Skin epidermis (tissue), 12 donors: ENCODE data around the gene PARP15.
A peak's percentile ranks its signal among the peaks of the same experiment; 100 is the strongest.
"Not testable (repeated sequence)": the region's sequence is repeated elsewhere in the genome, so short reads cannot be mapped to it uniquely, and the experiment has no call there.

ENCODE experiments used
- H3K27ac ChIP-seq, 21 experiments: fragments of 200-600 bp; sonication (generic) in 11 of 21; one replicate each; pipeline ENCODE4 v1.5.0; 2020; ENCODE audit warnings: mild to moderate bottlenecking in 3 of 21, inconsistent platforms in 2 of 21, moderate library complexity in 2 of 21
- H3K4me3 ChIP-seq, 7 experiments: fragments of 200-600 bp; sonication (generic) in 2 of 7; one replicate each; pipeline ENCODE4 v1.5.0; 2020; ENCODE audit warnings: inconsistent platforms in 2 of 7, mild to moderate bottlenecking in 2 of 7, moderate library complexity in 1 of 7

Gene PARP15

GRCh38 chr3:122568131-122568530 lies 9.3 kb upstream of the PARP15 start:
- not testable (repeated sequence) for H3K4me3 ChIP-seq, H3K27ac ChIP-seq

DNA sequence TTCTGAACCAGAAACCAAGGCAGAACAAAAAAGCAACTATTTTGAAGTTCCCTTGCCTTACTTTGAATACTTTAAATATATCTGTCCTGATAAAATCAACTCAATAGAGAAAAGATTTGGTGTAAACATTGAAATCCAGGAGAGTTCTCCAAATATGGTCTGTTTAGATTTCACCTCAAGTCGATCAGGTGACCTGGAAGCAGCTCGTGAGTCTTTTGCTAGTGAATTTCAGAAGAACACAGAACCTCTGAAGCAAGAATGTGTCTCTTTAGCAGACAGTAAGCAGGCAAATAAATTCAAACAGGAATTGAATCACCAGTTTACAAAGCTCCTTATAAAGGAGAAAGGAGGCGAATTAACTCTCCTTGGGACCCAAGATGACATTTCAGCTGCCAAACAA lies 8.7 kb upstream of the PARP15 start:
- Histone ChIP-seq H3K27ac (no peak overlapping the region), H3K4me3 (no peak overlapping the region)

DNA sequence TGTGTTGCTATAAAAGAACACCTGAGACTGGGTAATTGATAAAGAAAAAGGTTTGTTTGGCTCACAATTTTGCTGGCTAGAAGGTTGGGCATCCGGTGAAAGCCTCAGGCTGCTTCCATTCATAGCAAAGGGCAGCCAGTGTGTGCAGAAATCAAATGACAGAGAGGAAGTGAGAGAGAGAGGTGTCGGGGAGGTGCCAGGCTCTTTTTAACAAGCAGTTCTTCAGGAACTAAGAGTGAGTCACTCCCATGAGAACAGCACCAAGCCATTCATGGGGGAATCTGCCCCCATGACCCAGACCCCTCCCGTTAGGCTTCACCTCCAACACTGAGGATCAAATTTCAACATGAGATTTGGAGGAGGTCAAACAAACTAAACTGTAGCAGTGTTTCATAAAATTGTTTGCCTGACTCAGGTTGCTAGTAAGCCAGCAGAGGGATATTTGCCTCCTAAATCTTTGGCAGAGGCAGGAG lies 4.5 kb upstream of the PARP15 start:
- Histone ChIP-seq H3K27ac (peak overlapping the region in 4 of 21 experiments; percentile 12 to 56 (median 34)), H3K4me3 (no peak overlapping the region)

DNA sequence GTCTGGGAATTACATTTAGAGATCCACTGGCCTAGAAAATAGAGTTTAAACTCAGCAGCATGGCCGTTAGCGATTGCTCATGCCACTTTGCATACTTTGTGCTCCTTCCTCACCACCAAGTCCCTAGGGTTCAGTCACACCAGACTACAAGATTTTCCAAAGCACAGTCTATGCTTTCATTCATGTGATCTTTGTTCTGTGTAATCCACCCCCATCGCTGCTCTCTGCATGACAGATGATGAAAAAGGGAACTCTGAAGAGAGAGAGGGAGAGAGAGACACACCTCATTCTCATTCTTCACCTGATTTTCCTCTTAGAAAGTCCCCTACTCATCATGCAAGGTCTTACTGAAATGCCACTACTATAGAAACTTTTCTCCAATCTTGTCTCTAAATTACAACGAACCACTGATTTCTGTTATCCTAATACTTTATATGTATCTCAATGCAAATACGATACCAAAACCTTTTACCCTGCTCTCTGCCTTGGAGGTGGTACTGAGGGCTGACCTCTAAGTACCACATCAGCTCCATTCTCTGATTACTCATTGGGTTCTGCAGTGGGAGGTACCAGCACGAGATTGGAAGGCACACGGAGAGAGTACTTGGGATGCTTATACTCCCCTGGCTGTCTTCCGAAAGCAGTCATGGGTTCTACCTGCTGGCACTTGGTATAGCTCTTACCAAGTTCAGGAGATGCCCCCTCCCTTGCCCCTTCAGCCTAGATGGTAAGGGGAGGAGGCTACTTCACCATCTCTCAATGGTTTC lies 1.1 kb upstream of the PARP15 start:
- Histone ChIP-seq H3K4me3 (no peak overlapping the region), H3K27ac (peak overlapping the region in 1 of 21 experiments; percentile 89)

DNA sequence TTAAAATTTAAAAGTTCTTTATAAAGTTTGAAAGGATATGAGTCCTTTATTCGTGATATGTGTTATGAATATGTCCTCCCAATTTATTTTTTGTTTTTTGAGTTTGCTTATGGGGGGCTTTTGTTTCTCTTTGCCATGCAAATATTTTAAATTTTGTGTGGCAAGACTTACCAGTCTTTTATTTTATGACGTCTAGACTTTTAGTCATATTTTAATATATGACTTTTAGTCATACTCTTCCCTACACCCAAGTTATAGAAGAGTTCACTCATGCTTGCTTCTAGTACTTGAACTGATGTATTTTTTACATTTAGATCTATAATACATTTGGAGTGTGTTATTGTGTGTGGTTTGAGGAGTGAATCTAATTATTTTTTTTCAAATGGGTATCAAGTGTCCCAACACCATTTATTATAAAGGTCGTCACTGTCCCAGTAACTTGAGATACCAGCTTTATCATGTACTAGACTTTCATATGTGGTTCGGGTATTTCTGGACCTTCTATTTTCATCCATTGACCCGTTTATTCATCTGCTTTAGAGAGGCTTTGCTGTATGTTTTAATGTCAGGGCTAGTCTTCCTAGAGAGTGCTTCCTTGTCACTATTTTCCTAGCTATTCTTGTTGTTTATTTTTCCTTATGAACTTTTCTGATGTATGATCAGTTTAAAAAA lies 755 bp downstream of the PARP15 start:
- peak overlapping the region; percentile 28 to 59 (median 46) for H3K4me3 ChIP-seq
- peak overlapping the region in 15 of 21 experiments; percentile 11 to 89 (median 72) for H3K27ac ChIP-seq

GRCh38 chr3:122580470-122580869 lies 3.0 kb downstream of the PARP15 start:
- Histone ChIP-seq H3K27ac (no peak overlapping the region), H3K4me3 (no peak overlapping the region)

DNA sequence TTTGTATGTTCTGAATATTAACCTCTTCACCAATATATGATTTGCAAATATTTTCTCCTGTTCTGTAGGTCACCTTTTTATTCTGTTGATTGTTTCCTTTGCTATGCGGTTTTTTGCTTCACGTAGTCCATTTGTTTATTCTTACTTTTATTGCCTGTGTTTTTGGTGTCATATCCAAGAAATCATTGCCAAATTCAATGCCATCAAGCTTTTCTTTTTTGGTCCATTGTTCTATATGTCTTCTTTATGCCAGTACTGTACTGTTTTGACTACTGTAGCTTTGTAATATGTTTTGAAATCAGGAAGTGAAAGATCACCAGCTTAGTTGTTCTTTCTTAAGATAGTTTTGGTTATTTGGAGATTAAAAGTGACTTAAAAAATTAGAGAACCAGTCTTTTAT lies 4.2 kb downstream of the PARP15 start:
- H3K27ac ChIP-seq: no peak overlapping the region
- no peak overlapping the region for H3K4me3 ChIP-seq

- Histone ChIP-seq H3K27ac (no peak overlapping the region), H3K4me3 (no peak overlapping the region)
These were observed 4.9 kb downstream of the PARP15 start for GRCh38 chr3:122582390-122582789.

GRCh38 chr3:122586098-122586497 lies 8.6 kb downstream of the PARP15 start:
- no peak overlapping the region for H3K4me3 ChIP-seq
- no peak overlapping the region for H3K27ac ChIP-seq

- Histone ChIP-seq H3K4me3 (no peak overlapping the region), H3K27ac (no peak overlapping the region)
These were observed 9.5 kb downstream of the PARP15 start for GRCh38 chr3:122586773-122587485.

- H3K27ac ChIP-seq: no peak overlapping the region
- H3K4me3 ChIP-seq: no peak overlapping the region
These were observed 10.1 kb downstream of the PARP15 start for GRCh38 chr3:122587572-122587971.

DNA sequence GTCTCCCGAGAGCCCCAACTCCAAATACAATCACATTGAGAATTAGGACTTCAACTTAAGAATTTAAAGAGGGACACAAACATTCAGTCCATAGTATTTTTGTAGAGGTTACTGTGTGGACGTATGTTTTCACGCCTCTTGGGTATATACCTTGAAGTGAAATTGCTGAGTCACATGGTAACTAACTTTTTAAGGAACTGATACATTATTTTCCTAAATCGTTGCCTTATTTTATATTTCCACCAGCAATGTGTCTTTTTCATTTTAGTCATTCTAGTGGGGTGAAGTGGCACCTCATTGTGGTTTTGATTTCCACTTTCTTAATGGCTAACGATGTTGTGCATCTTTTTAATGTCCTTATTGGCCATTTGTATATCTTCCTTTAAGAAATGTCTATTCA lies 11.8 kb downstream of the PARP15 start:
- H3K4me3 ChIP-seq: no peak overlapping the region
- no peak overlapping the region for H3K27ac ChIP-seq

GRCh38 chr3:122590610-122591009 lies 13.2 kb downstream of the PARP15 start:
- Histone ChIP-seq H3K4me3 (no peak overlapping the region), H3K27ac (no peak overlapping the region)

DNA sequence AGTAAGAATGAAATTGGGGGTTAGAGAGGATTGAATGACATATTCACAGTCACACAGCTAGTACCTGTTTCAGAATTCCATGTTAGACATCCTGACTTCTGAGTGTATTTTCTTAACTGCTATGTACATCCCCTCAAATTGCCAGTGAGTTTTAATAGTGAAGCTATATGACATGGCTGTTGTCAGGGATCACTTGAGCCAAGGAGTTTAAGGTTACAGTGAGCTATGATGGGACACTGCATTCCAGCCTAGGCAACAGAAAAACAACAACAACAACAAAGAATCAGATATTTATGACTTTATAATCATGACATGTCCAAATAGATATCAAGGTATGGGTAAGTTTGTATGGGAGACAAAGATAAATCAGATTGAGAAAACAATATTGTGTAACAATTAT lies 16.6 kb downstream of the PARP15 start:
- H3K27ac ChIP-seq: no peak overlapping the region
- H3K4me3 ChIP-seq: no peak overlapping the region

DNA sequence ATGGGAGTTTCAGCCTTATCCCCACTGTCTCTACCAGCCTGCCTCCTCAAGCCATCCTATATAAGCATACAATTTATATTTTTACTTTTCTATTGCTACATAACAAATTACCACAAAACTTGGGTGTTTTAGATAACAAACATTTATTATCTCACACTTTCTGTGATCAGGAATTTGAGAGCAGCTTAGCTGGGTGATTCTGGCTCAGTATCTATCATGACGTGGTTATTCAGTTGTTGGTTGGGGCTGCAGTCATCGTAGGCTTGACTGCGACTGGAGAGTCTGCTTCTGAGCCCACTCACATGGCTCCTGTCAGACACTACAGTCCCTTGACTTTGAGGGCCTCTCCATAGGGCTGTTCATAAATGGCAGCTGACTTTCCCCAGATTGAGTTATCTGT lies 20.7 kb downstream of the PARP15 start:
- Histone ChIP-seq H3K27ac (no peak overlapping the region), H3K4me3 (no peak overlapping the region)

DNA sequence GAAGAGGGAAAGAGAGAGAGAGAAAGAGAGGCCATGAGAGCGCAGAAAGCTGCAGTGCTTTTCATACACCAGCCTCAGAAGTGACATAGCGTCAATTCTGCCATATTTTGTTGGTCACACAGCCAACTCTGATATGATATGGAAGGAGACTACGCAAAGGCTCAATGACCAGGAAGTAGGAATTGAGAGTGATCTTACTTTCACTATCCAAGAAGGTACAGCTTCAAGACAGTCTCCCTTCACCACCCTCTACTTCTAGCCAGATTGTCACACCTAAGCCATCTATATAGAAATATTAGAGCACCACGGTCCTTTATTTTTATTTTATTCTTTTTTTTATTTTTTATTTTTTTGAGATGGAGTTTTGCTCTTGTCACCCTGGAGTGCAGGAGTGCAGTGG lies 21.1 kb downstream of the PARP15 start:
- Histone ChIP-seq H3K4me3 (no peak overlapping the region), H3K27ac (no peak overlapping the region)

DNA sequence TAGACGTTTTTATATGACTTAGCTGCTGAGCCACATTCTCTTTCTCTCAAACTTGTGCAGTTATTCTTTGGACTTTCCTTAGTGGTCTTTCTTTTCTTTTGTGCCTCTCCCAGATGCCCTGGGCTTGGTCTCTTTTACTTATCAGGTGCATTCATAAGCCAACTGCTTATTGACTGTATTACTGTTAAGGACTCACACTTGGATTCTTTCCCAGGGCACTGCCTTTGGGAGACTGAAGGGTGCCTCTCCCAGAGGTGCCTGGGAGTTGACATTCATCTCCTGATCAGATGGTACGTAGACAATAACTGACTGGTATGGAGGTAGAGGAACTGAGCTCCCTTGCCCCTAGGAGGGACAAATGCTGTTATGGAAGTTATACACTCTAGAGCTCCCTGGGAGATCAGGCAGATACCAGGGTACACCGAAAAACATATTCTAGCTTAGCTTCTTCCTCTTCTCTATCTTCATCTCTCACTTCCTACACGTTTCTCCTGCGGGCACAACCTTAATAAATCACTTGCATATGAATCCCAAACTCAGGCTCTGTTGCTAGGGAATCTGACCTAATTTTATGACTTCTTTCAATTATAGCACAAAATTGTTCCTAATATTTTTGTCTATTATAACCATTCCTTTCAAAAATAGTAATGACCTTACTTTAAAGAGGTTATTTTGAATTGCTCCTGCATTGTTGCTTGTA lies 24.7 kb downstream of the PARP15 start:
- no peak overlapping the region for H3K4me3 ChIP-seq
- H3K27ac ChIP-seq: no peak overlapping the region

GRCh38 chr3:122603056-122603455 lies 25.6 kb downstream of the PARP15 start:
- H3K27ac ChIP-seq: no peak overlapping the region
- no peak overlapping the region for H3K4me3 ChIP-seq

- H3K27ac ChIP-seq: no peak overlapping the region
- no peak overlapping the region for H3K4me3 ChIP-seq
These were observed 28.9 kb downstream of the PARP15 start for GRCh38 chr3:122606330-122606729.

- H3K27ac ChIP-seq: no peak overlapping the region
- H3K4me3 ChIP-seq: no peak overlapping the region
These were observed 31.5 kb downstream of the PARP15 start for GRCh38 chr3:122608916-122609315.
